ENCODE results near the gene RGS12. TPM values are rescaled to one million over a fixed set of nuclear protein-coding genes. Genes with fewer than 3 reads are reported as not detected.

RGS12 gene
- total and polyA plus RNA-seq, 2 experiments from 2014 or later = 19.6 to 22.5 TPM

GRCh38 chr4:3331511-3332394 is 38.9 kb downstream of the RGS12 start:
- H3K4me1 ChIP-seq (ENCODE audit: insufficient read depth) = peaks cover 4% of the 10 kb centered on the region
- no peaks in the 10 kb centered on the region for H3K9me2 ChIP-seq (replicated peaks; ENCODE audit: insufficient read depth)

GRCh38 chr4:3332498-3332897 is 39.7 kb downstream of the RGS12 start:
- no peak for DNase-seq (ENCODE audit: low spot score)
- peaks cover 8% of the 10 kb centered on the region for H4K20me1 ChIP-seq (ENCODE audit: insufficient read depth, poor library complexity, severe bottlenecking)

More at GRCh38 chr4:3331511-3332394, 38.9 kb downstream of the RGS12 start:
- H3K27ac ChIP-seq = no peak overlapping the region
- no peaks in the 10 kb centered on the region for H3K36me3 ChIP-seq (replicated peaks; ENCODE audit: insufficient read depth, low read depth)
- H4K20me1 ChIP-seq (ENCODE audit: insufficient read depth, poor library complexity, severe bottlenecking) = peaks cover 8% of the 10 kb centered on the region
- no peak overlapping the region for H2AFZ ChIP-seq
- no peak for DNase-seq (ENCODE audit: low spot score)
- 92% methylated on average over 23 of the region's 23 CpGs for WGBS (ENCODE audit: low lambda C conversion rate, missing lambda C conversion rate)
- H3K4me2 ChIP-seq = no peak overlapping the region
- no peak overlapping the region for H3K4me3 ChIP-seq
- peaks cover 69% of the 10 kb centered on the region for H3K79me2 ChIP-seq
- H3K9me3 ChIP-seq (ENCODE audit: low read depth) = no peaks in the 10 kb centered on the region
- no peaks in the 10 kb centered on the region for H3K27me3 ChIP-seq
- TF ChIP-seq EZH2phosphoT487 (IDR thresholded peaks at IDR 0.05; ENCODE audit: low read depth, severe bottlenecking, unreplicated experiment) (no peak), EZH2 (IDR thresholded peaks at IDR 0.05; ENCODE audit: borderline replicate concordance) (no peak), CTCF (IDR thresholded peaks at IDR 0.05; ENCODE audit: poor library complexity) (no peak)

DNA sequence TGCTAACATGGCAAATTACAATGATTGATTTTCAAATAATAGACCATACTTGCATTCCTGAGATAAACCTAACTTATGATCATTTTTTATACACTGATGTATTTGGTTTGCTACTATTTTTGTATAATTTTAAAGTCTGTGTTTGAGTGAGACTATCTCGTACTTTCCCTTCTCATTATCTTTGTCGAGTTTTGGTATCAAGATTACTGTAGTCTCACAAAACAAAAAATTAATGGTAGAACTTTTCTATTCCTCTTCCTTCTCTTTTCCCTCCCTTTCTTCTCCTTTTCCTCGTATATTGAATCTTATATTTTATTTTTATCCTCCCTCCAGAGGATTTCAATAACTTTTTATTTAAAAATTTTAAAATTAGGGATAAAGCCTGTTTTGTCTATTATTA is 41.5 kb downstream of the RGS12 start:
- Histone ChIP-seq H3K27ac (no peak overlapping the region), H3K9me2 (replicated peaks; ENCODE audit: insufficient read depth) (no peaks in the 10 kb centered on the region), H2AFZ (no peak overlapping the region), H4K20me1 (ENCODE audit: insufficient read depth, poor library complexity, severe bottlenecking) (peaks cover 14% of the 10 kb centered on the region), H3K9me3 (ENCODE audit: low read depth) (no peaks in the 10 kb centered on the region), H3K4me2 (no peak overlapping the region), H3K27me3 (no peaks in the 10 kb centered on the region), H3K79me2 (peaks cover 73% of the 10 kb centered on the region), H3K36me3 (replicated peaks; ENCODE audit: insufficient read depth, low read depth) (no peaks in the 10 kb centered on the region), H3K4me3 (no peak overlapping the region), H3K4me1 (ENCODE audit: insufficient read depth) (peaks cover 4% of the 10 kb centered on the region)
- DNase-seq (ENCODE audit: low spot score) = no peak
- 91% methylated on average over 3 of the region's 3 CpGs for WGBS (ENCODE audit: low lambda C conversion rate, missing lambda C conversion rate)
- TF ChIP-seq CTCF (IDR thresholded peaks at IDR 0.05; ENCODE audit: poor library complexity) (no peak), EZH2phosphoT487 (IDR thresholded peaks at IDR 0.05; ENCODE audit: low read depth, severe bottlenecking, unreplicated experiment) (no peak), EZH2 (IDR thresholded peaks at IDR 0.05; ENCODE audit: borderline replicate concordance) (no peak)

More at GRCh38 chr4:3332498-3332897, 39.7 kb downstream of the RGS12 start:
- no peak for TF ChIP-seq EZH2 (IDR thresholded peaks at IDR 0.05; ENCODE audit: borderline replicate concordance)
- no peak for TF ChIP-seq CTCF (IDR thresholded peaks at IDR 0.05; ENCODE audit: poor library complexity)
- TF ChIP-seq EZH2phosphoT487 (IDR thresholded peaks at IDR 0.05; ENCODE audit: low read depth, severe bottlenecking, unreplicated experiment) = no peak
- 86% methylated on average over 9 of the region's 9 CpGs for WGBS (ENCODE audit: low lambda C conversion rate, missing lambda C conversion rate)
- no peak overlapping the region for H3K4me3 ChIP-seq
- H2AFZ ChIP-seq = no peak overlapping the region
- H3K4me2 ChIP-seq = no peak overlapping the region
- H3K79me2 ChIP-seq = peaks cover 72% of the 10 kb centered on the region
- H3K36me3 ChIP-seq (replicated peaks; ENCODE audit: insufficient read depth, low read depth) = no peaks in the 10 kb centered on the region
- H3K27me3 ChIP-seq = no peaks in the 10 kb centered on the region
- H3K27ac ChIP-seq = no peak overlapping the region
- H3K4me1 ChIP-seq (ENCODE audit: insufficient read depth) = peaks cover 4% of the 10 kb centered on the region
- H3K9me3 ChIP-seq (ENCODE audit: low read depth) = no peaks in the 10 kb centered on the region
- H3K9me2 ChIP-seq (replicated peaks; ENCODE audit: insufficient read depth) = no peaks in the 10 kb centered on the region

All from hepatocyte (in vitro differentiated cells).